NCI-H526 treated with DMSO at 0.1 percent for 48 hours (cell line): ENCODE measurements around the gene APBB3.
"Not testable (repeated sequence)": the region's sequence is repeated elsewhere in the genome, so short reads cannot be mapped to it uniquely, and the experiment has no call there.

Experiments
- DNase-seq: peaks from one replicate; lab custom pipeline; 2025; lab: John Stamatoyannopoulos, UW

Gene APBB3, protein sequence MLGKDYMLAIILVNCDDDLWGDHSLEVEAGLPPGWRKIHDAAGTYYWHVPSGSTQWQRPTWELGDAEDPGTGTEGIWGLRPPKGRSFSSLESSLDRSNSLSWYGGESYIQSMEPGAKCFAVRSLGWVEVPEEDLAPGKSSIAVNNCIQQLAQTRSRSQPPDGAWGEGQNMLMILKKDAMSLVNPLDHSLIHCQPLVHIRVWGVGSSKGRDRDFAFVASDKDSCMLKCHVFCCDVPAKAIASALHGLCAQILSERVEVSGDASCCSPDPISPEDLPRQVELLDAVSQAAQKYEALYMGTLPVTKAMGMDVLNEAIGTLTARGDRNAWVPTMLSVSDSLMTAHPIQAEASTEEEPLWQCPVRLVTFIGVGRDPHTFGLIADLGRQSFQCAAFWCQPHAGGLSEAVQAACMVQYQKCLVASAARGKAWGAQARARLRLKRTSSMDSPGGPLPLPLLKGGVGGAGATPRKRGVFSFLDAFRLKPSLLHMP

DNA sequence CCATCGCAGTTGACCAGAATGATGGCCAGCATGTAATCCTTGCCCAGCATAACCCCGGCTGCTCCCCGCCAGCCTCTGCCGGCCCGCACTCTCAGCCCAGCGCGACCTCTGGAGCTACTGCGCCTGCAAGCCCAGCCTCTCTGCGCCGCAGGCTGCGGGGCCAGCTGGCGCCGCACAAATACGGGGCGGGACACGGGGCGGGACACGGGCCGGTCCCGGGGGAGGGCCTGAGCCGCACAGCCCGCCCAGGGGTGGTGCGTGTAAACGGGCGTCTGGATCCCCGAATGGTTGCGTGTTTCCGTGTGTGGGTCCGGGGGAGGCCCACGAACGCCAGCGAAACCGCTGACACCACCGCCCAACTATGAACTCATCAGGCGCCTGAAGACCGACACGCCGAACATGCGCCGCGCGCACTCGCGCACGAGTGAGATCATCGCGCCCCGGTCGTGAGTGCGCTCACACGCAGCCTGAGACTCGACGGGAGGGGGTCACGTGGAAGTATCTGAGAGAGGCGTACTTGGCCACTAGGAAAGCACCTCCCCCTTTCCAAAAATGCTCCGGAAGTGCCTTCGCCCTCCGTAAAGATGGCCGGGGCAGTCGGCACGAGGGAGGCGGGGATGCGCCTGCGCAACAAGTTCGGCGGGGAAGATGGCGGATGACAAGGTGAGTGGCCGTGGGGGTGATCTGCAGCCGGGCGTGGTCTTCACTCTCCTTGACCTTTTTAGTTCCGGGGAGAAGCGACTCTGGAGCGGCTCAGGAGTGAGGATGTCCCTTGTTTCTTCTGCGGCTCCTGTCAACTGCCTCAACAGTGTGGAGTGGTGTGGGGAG lies at the start of gene APBB3, which contains the start of gene SLC35A4:
Gene APBB3, minus strand, starts transcription at position 403 of the 828 bp plus-strand sequence. Its CDS starts 353 bp downstream, at position 50.
Gene SLC35A4, plus strand, starts transcription at position 633 of the 828 bp plus-strand sequence. CDS start 2,342 bp downstream, outside the sequence.
- peak; percentile 93 for DNase-seq

DNA sequence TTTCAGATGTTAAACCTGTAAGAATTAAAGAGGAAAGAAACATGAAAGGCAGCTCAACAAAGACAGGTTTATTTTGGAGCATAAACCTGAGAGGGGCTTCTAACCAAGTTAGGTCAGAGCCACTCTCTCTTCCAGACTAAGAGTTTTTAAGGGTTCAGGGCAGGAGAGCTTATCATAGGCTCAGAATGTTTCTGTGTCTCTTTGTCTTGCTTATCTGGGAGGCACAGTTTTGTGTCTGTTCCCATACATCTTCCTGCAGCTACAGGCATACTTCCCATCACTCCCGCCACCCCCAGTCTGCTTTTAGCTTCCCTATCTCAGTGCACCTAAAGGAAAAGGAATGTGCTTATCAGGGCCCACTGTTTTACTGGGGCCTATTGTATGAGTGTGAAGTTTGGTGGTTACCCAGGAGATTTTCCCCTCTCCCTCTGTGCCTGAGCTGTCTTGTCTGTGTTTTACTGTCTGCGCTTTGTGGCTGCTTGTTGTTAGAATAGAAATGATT lies 46.7 kb upstream of the APBB3 start:
- no peak for DNase-seq

DNA sequence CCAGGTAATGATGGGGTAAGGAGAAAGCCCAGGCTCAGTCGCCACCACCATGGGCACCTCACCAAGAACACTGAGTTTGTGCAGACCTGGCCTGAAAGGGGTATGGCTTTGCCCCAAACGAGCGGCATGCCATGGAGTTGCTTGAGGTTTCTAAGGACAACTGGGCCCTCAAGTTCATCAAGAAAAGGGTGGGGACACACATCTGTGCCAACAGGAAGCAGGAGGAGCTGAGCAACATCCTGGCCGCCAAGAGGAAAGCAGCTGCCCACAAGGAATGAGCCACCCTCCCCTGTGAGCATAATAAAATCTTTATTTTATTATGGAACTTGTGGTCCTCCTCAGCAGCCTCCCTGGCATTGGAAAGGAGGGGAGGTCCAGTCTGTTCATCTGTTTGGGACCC lies 44.7 kb upstream of the APBB3 start:
- DNase-seq: no peak

DNA sequence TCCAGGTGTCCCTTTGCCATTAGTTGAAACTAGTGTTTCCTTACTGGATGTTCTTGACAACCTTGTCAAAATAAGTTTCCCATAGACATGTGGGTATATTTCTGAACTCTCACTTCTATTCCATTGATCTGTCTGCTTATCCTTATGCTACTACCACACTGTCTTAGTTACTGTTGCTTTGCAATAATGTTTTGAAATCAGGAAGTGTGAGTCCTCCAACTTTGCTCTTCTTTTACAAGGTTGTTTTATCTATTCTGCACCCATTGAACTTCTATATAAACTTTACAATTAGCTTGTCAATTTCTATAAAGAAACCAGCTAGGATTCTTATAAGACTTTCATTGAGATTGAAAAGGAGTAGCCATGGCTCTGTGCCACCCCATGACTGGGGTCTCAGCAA lies 44.3 kb upstream of the APBB3 start:
- no peak for DNase-seq

DNA sequence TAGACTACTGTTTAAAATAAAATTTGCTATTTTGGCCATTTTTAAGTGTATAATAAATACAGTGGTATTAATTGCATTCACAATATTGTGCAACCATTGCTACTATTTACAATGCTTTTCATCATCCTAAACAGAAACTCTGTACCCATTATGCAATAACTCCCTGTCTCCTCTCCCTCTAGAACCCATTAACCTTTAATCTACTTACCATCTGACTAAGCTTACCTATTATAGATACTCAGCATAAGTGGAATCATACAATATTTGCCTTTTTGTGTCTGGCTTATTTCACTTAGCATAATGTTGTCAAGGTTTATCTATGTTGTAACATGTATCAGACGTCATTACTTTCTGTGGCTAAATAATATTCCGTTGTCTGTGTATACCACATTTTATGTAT lies 42.6 kb upstream of the APBB3 start:
- no peak for DNase-seq

DNA sequence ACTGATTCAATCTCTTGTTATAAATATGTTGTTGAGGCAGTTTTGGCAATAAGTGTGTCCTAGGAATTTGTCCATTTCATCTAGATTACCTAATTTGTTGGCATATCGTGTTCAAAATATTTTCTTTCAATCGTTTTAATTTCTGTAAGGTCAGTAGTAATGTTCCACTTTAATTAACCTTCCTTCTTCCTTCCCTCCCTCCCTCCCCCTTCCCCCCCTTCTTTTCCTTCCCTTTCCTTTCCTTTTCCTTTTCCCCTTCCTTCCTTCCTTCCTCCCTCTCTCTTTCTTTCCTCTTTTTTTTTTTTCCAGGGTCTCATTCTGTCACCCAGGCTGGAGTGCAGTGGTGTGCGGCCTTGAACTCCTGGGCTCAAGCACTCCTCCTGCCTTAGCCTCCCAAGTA lies 41.5 kb upstream of the APBB3 start:
- no peak for DNase-seq

DNA sequence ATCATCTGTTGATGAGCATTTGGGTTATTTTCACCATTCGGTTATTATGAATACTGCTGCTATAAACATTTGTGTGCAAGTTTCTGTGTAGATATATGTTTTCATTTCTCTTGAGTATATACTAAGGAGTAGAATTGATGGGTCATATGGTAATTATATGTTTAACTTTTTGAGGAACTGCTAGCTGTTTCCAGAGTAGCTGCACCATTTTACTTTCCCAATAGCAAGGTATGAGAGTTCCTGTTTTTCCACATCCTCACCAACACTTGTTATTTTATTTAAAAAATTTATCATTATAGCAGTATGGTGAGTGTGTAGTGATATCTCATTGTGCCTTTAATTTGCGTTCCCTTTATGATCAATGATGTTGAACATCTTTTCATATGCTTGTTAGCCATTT lies 39.3 kb upstream of the APBB3 start:
- no peak for DNase-seq

DNA sequence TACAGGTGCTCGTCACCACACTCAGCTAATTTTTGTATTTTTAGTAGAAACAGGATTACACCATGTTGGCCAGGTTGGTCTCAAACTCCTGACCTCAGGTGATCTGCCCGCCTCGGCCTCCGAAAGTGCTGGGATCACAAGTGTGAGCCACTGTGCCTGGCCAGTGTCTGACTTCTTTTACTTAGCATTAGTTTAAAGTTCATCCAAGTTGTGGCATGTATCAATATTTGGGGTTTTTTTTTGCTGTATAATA lies 39.0 kb upstream of the APBB3 start:
- DNase-seq: not testable (repeated sequence)

DNA sequence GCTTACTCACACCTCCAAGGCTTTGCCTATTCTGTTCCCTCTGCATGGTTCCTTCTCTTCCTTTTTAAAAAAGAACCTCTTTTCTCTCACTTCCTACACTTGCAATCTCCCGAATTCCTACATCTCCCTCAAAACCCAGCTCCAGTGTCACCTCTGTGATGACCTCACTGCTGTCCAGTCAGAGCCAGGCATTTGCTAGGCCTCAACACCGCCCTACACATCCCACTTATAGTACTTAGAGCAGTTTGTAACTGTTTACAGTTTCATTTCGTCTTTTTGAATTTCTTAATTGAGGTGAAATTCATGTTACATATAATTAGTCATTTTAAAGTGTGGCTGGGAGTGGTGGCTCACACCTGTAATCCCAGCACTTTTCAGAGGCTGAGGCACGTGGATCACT lies 37.7 kb upstream of the APBB3 start:
- DNase-seq: no peak

DNA sequence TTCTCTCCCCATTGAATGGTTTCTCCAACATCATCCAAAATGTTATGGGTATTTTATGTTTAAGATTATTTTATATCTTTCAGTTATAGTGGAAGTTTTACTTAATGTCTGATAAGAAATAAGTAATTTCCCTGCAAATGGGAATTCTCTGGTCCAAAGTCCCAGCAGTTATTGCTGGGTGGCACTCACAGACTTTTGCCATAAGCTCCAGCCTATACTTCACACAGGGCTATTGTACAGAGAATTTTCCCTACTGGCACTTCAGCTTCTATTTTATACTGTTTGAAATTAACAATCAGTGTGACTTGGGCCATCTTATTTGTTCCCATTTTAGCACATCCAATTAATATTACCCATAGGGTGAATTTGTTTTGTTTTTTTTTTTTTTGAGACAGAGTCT lies 35.7 kb upstream of the APBB3 start:
- DNase-seq: no peak

DNA sequence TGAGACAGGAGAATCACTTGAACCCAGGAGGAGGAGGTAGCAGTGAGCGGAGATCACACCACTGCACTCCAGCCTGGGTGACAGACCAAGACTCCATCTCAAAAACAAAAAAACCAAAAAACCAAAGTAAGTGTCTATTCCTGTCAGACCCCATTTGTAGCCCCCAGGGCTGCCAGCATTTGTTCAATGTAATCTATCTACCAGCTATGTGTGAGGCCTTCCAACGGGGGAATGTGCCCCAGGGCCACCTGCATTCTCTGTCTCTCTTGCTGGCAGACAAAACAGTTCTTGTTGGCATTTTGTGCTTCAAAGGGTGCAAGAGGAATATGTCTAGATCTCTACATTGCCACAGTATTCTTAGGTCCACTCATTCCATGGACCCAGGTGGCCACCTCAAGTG lies 34.4 kb upstream of the APBB3 start:
- DNase-seq: no peak

DNA sequence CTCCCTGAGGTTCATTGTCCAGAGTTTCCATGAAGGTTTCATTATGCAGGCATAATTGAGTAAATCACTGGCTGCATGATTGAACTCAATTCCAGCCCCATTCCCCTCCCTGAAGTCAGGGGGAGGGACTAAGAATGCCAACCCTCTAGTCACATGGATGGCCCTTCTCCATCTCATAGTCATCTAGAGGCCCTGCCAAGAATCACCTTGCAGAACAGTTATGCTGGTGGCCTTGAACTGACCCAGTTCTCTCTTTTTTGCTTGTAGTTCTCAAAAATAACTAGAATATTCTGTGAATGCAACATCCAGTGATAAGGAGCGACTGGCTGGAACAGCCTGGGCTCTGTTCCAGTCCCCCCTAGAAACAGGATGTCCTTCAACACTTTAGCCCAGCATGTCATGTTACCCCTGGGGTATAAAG lies 31.9 kb upstream of the APBB3 start:
- DNase-seq: no peak

DNA sequence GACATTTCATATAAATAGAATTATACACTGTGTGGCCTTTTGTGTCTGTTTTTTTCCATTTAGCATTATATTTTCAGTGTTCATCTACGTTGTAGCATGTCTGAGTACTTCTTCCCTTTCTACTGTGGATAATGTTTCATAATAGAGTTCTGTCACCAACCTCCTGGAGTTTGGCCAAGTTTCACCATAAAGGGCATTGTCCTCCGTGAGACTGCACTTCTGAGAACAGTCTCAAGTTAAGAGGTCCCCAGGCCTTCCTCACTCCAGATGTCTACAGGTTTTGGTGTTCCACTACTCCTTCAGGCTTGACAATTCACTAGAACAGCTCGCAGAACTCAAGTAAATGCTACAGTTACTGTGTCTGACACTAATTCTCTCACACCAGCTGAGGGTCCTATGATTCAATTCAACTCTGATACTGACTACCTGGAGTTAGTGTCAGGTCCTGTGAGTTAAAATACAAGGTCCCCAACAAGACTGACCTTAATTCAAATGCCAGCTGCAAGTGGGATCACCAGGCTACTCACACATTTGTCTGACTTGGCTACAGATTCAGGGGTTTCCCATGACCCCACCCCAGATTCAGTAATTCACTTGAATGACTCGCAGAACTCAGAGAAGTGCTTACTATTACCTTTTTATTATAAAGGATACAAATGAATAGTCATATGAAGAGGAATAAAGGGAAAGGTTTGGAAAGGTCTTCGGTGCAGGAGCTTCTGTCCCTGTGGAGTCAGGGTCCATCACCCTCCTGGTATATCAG lies 31.3 kb upstream of the APBB3 start:
- no peak for DNase-seq

DNA sequence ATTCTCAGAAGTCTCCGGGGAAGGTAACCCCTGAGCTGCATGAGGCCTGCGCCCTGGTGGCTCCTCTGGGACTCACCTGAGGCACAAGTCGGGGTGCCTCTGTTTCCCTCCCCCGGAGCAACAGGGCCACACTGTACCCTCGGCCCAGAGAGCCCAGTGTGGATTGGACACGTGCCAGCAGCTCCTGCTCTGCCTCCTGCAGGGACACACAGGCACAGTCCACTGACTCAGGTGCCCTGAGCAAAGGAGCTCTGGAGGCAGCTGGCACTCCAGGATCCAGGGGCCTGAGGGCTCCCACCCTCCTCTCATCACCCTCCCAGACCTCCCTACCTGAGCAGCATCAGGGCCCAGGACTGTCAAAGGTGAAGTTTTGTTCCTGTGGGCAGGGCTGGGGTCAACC lies 29.8 kb upstream of the APBB3 start:
- no peak for DNase-seq

DNA sequence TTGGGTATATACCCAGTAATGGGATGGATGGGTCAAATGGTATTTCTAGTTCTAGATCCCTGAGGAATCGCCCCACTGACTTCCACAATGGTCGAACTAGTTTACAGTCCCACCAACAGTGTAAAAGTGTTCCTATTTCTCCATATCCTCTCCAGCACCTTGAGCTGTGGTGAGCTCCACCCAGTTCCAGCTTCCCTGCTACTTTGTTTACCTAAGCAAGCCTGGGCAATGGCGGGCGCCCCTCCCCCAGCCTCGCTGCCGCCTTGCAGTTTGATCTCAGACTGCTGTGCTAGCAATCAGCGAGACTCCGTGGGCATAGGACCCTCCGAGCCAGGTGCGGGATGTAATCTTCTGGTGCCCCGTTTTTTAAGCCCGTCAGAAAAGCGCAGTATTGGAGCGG lies 28.7 kb upstream of the APBB3 start:
- not testable (repeated sequence) for DNase-seq

DNA sequence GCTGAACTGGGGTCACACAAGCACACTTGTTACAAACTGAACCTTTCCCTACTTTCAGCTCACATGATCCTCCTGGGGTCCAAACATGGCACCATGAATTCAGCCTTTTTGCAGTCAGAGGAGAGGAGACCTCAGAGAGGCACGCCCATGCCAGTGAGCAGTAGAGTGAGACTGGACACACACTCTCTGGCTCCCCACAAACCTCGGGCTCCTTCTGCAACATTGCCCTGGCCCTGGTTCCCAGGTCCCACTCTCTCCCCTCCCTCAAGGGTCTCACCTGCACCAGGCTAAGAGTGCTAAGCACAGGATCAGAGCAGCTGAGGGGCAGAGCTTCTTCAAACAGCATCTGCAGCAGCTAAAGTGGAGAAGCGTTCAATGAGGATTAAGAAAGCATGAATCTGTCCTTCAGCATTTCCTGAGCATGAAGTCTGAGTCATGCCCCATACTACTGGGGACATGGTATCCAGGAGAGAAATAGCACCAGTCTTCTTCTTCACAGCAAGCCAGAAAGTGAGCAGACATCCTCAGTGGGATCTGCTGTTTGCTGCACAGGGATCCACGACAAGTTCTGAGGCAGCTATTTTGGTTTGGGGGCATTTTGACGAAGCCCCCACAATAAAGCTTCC lies 27.5 kb upstream of the APBB3 start:
- DNase-seq: no peak

DNA sequence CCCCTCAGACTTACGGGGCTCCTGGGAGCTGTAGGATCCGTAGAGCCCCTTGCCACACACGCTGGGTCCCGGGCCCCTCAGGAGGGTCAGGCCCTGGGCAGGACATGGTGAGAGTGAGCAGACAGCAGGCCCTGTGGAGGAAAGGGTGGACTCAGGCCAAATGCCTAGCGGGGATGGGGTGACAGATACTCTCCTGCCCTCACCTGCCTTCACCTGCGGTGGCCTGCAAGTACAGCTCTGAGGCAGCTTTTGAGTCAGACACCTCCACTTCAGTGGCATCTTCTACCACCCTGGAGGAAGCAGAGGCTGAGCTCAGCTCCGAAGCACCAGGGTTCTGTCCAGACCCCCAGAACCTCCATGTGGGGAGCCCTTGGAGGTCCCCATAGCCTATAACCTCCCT lies 26.5 kb upstream of the APBB3 start:
- DNase-seq: no peak

DNA sequence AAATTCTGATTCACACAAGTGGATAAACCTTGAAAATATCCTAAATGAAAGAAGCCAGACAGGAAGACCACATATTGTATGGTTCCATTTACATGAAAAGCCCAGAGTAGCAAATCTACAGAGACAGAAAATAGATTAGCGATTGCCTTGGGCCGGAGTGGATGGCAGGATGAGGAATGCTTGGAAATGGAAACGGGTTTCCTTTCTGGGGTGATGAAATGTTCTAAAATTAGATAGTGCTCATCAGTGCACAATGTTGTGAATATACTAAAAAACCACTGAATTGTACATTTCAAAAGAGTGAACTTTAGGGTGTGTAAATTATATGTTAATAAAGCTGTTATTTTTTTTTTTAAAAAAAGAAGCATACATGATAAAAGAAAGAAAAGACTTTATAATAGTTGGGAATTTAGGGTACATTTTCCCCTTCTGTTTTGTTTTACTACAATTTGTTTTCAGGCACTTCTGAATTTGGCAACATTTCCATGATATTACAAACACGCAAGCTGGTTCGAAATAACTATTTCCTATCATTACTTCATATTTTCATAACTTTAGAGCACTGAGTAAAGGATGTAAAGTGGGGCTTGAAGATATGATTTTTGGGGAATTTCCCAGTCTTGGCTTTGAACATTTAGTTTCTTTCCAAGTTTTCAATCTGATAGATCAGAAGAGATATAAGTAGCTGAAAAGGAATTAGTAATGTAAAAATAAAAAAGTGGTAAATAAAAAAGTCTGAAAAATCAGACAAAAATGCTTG lies 24.1 kb upstream of the APBB3 start:
- DNase-seq: no peak

DNA sequence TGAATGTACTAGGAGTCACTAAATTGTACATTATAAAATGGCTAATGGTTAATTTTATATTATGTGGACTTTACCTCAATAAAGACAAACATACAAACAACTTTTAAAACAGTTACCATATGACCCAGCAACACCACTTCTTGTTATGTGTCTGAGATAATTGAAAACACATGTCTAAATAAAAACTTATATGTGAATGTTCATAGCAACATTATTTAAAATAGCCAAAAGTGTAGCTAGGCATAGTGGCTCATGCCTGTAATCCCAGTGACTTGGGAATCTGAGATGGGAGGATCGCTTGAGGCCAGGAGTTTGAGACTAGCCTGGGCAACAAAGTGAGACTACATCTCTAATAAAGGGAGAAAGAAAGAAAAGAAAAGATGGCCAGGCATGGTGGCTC lies 23.1 kb upstream of the APBB3 start:
- DNase-seq: no peak

DNA sequence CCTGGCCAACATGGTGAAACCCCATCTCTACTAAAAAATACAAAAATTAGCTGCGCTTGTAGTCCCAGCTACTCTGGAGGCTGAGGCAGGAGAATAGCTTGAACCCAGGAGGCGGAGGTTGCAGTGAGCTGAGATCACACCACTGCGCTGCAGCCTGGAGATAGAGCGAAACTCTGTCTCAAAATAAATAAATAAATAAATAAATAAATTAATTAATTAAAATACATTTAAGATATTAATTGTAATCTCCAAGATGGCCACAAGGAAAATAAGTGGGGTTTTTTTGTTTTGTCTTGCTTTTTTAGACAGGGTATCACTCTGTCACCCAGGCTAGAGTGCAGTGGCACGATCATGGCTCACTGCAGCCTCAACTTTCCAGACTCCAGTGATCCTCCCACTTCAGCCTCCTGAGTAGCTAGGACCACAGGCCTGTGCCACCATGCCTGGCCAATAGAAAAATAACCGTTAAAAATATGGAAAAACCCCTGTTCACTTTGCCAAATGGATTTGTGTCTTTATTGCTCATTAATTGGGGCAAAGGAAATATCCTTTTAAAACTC lies 14.9 kb upstream of the APBB3 start:
- DNase-seq: not testable (repeated sequence)

DNA sequence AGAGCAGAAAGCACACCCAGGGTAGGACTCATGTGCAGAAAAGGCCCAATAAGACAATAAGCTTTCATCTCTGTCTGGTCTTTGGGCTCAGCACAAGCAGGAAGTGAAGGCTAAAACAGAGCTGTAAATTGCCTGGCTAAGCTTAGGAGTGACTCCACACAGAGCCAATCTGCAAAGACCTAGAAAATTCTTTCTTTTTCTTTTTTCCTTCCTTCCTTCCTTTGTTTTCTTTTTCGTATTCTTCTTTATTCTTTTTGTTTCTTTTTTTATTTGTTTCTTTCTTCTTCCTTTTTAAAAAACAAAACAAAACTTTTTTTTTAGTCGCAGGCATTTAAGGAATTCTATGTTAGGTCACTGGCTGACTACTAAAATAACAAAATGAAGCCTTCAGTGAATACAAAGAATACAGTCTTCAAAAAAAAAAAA lies 12.4 kb upstream of the APBB3 start:
- no peak for DNase-seq
